ENCODE measurements around the gene NR2E1.

NR2E1 gene

DNA sequence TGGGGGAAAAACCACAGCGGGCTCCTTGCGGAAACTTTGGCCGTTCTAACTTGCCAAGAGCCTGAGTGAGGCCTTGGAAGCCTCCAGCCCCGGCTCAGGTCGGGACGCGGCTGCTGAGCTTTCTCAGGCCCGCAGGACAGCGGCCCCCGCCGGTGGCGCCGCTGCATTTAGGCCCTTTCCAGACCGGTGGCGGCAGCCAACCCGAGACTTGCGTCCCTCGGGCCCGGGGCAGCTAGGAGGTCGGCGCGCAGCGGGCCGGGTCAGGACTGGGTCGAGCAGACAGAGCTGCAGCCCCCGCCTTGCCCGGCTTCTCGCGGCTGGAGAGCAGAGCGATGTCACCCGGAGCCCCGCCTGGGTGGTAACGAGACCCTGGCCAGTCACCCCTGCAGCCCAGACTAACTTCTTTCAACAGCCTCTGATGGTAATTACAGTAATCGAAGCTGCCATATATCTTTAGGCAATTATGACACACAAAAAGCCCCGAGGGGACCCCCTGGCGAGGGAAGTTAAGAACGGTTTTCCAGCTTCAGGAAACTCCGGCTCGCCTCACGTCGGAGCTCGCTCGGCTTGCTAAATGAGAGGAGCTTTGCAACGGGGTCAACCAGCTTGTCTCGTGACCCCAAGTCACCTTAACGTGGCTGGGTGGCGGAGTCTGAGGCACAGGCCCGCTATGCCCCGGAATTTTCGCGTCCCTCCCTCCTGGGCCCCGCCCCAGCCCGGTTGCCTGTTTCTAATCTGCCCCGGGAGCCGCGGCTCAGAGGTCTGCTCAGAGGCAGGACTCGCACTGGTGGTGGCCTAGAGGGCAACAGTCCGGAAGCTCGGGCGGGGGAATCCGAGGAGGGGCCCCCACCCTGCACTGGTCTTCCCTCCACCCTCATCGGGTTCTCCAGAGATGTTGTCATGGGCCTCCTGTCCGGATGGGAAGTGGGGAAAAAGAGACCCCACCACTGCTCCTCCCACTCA lies 3.0 kb downstream of the NR2E1 start:
- DNase-seq = no peak
- in situ Hi-C loops (cut with MboI; ENCODE audit: low pct_unique_long_range_greater_than_20kb, low sequenced_read_pairs) = no loop called here

DNA sequence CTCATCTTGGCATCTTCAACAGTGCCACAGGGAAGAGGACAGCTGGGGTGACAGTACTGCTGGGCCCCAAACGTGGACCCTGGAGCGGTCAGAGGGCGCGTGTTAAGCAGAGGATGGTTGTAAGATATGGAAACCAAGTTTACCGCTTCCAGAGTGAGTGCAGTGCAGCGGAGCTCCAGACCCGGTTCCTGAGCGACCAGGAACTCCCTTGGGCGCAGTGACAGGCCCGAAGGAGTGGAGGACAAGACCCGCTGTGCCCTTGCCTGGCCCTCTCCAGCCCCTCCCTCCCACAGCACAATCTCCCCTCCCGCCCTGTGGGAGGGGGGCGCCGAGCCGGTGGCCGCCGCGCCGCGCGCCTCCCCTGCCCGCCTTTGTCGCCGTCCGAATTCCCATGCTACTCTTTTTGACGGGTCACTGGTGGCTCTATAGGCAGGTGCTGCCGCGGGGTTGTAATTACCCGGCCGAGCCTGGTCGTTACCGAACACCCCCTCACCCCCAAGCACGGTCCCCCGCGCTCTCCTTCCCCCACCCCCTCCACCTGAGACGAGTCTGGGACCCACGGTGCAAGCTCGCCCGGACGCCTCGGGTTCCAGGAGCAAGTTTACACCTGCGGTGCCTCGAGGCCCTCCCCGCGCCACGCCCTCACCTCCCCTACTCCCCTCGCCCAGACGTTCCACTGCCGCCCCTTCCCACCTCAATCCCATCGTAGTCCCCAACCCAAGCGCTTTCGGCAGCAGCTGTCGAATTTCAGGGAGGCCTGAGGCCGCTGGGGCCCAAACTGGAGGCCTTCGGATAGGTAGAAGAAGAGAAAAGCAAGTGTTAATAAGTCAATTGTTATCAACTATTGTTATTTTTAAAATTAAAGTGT lies 3.9 kb downstream of the NR2E1 start:
- in situ Hi-C loops (cut with MboI; ENCODE audit: low pct_unique_long_range_greater_than_20kb, low sequenced_read_pairs) = no loop called here
- DNase-seq = no peak

DNA sequence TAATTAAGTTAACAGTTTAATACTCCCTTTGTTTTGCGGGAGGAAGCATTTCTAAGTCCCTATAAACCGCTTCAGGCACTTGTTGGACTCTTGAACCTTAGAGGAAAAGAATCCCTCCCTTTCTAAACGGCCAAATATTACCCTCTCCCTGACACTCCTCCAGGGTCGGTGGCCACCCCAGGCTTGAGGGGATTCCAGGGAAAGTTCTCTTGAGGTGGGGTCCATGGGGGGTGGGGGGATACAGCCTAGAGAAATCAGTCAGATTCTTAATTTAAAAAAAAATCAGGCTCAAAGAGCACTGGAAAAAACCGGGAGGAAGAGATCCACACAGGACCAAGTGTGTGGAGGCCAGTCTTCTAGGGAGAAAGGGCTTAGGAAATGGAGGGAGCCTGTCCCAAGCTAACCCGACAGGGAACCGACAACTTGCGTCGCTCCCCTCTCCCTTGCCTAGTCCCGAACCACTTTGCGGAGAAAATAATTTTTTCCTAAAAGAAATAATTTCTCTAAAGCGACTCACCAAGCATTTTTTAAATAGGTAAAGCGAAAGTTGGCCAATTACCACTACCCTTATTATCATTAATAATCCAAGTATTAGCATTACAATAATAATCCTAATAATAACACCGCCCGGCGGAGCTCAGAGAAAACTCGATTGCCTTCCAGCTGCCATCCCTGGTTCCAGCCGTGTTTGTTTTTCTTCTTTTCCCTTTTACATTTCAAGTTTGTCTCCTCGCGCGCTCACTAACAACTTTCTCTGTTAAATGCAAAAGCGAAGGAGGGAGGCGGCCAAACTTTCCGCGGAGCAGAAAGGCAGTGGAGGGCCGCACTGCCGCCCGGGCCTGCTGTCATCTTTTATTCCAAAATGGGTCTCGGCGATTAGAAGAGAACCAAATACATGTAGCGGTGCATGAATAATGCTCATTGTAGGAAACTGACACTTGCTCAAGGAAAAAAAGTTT lies 4.8 kb downstream of the NR2E1 start:
- in situ Hi-C loops (cut with MboI; ENCODE audit: low pct_unique_long_range_greater_than_20kb, low sequenced_read_pairs) = no loop called here

DNA sequence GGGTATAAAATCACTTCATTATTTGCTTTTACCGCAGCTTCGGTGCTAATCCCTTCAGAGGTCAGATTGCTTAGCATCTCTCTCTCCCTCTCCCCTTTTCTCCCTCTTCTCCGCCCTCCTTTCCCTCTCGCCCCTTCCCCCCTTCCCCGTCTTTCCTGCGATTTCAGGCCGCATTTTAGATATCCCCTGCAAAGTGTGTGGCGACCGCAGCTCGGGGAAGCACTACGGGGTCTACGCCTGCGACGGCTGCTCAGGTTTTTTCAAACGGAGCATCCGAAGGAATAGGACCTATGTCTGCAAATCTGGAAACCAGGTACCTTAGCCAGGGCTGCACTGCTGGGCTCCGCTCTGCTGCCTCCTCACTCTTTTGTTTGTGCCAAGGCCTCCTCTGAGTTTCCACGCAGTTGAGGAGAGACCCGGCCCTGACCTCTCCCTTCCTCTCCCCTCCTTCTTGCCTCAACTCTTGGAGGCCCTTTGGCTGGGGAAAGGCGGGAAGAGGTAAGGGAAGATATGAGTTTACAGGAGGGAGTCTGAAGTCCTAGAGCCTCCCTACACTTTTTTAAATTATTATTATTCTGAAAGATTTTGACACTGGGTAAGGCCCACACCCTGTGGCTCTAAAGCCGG lies 5.6 kb downstream of the NR2E1 start:
- in situ Hi-C loops (cut with MboI; ENCODE audit: low pct_unique_long_range_greater_than_20kb, low sequenced_read_pairs) = no loop called here

More for the DNA sequence above, 4.8 kb downstream of the NR2E1 start:
- DNase-seq = no peak

DNA sequence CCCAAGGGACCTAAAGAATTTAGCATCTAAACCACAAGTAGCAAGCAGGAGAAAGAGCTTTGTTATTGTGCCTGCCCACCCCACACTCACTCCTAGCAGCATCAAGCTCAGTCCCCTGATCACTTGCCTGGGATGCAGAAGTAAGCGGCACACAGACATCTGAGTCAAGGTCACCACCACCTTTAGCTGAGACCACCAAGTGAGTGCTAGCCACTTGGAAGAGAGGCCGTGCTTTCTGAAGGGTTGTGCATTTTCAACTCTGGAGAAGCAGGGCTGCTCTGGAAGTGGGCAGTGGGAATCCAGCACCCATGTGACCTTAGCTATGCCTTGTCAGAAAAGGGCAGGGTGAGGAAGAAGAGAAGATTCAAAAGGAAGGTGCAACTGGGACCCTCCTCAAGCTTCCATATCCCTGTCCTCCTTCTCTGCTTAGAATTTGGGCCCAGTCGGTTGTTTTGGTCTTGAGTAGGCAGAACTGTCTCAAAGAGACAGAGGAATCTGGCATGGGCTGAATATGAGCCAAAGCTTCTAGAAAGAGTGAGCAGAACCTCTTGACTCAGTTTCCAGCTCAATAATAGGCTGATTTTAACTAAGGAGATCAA lies 6.2 kb downstream of the NR2E1 start:
- no peak for DNase-seq
- in situ Hi-C loops (cut with MboI; ENCODE audit: low pct_unique_long_range_greater_than_20kb, low sequenced_read_pairs) = no loop called here

More for the DNA sequence above, 5.6 kb downstream of the NR2E1 start:
- no peak for DNase-seq

DNA sequence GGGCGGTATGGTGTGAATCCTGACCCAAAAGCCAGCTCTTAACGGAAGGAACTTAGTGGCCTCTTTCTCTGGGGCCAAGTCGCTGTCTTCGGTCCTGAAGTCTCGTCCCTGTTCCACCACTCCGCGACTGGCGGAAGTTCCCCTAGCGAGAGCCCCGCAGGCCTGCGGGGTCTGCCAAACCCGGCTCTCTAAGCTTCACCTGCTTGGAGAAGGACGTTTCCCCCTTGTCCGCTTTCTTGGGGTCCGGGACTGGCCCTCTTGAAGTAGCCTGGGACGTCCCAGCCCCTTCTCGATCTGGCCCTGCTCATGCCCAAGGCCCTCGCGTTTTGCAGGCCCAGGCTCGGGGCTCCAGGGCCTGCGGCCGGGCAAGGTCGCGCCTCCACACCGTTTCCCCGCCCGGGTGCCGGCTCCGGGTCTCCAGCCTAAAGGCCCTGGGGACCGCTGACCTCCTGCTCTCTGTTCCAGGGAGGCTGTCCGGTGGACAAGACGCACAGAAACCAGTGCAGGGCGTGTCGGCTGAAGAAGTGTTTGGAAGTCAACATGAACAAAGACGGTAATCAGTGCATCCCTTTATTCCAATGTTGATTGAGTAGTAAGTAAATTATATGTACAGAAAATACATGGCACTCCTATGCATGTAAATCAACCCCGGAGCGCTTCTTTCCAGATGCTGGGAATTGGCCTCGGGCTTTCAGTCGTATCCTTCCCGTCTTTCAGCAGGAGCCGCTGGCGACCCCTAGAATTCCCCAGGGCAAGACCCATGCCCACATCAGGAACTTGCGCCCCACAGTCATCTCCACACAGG lies 8.8 kb downstream of the NR2E1 start:
- DNase-seq = peak; percentile 64
- in situ Hi-C loops (cut with MboI; ENCODE audit: low pct_unique_long_range_greater_than_20kb, low sequenced_read_pairs) = no loop called here

DNA sequence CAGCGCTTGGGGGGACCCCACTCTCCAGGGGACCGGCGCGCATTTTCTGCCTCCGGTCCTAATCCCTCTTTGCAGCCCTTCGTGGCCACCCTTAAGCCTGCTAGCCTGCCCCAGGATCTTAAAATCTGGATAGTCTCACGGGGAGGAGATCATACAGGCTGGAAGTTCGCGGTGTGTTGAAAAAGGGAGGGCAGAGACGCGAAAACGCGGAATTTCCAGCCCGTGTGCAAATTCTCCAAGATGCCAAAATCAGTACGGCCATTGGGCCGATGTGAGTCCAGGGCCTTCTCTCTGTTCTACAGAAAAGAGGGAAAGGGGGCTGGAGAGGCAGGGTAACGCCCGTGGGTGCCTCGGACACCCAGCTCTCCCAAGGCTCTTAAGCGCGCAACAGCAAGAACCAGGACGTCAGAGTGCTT lies 9.4 kb downstream of the NR2E1 start:
- in situ Hi-C loops (cut with MboI; ENCODE audit: low pct_unique_long_range_greater_than_20kb, low sequenced_read_pairs) = no loop called here
- no peak for DNase-seq

DNA sequence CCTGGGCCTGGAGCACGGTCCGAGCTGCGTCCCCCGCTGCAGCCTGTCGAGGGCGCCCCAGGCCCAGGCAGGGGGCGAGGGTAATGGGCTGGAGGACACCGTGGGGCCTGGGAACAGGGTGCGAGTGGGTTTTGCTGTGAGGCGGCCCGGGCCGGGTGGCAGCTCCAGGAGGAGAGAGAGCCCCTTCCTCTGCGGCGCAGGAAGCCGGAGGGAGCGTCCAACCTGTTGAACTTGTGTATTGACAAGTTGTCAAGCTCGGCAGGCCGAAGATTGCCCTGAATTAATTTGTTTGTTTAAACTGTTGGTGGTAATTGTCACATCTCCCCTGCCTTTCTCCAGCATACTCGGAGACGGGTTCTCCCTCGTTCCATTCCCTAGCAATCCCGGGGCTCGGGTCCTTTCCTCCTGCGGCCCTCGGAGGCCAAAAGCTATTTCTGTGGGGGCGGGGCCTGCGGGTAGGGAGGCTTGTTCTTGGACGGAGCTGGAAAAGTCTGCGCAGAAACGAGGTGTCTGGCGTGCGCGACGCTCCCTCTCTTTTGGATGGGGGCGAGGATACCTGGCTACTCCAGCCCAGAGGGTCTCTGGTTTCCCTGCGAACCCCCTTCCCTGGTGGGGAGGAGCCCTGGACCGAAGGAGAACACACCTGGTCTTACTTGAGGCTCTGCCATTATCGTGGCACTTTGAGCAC lies 9.9 kb downstream of the NR2E1 start:
- DNase-seq = no peak
- in situ Hi-C loops (cut with MboI; ENCODE audit: low pct_unique_long_range_greater_than_20kb, low sequenced_read_pairs) = no loop called here

DNA sequence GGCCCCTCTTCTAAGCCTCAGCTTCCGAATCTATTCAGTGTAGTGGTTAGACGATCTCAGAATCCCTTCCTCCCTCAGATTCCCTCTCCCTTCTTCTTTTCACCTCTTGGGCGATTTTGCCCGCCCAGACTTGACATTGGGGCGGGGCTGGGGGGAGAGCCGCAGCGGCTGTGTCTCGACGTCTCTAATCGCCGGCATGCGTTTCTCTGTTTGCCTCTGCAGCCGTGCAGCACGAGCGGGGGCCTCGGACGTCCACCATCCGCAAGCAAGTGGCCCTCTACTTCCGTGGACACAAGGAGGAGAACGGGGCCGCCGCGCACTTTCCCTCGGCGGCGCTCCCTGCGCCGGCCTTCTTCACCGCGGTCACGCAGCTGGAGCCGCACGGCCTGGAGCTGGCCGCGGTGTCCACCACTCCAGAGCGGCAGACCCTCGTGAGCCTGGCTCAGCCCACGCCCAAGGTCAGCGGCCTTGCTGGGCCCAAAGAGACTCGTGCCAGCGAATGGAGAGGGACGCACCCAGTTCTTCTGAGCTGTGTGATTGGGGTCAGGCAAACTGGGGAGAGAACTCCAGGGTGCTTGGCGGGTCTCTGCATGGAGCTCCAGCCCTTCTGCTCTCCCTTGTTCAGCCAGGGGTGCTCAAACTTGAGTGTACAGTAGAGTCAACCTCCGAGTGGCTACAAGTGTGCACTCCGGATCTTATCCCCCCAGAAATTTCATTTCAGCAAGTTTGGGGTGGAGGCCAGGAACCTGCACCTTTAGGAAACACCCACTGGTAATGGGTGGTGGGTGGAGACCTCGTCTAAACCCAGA lies 10.7 kb downstream of the NR2E1 start:
- no peak for DNase-seq
- in situ Hi-C loops (cut with MboI; ENCODE audit: low pct_unique_long_range_greater_than_20kb, low sequenced_read_pairs) = no loop called here

DNA sequence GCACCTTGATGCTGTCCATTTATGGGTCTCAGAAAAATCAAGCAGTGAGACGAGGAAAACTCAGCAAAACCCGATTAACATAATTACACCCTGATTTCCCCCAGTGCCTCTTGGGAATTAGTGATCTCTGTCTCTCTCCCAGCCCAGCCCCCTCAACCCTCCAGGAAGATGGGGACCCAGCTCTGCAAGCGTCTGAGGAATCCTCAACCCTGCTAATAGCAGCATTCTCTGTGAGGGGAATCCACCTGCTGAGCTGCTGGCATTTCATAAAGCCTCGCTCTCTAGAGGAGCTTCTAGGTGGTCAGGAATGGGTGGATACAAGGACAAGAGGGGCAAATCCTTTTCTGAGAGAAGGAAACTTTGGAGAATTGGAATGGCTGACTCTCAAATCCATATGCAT lies 13.9 kb downstream of the NR2E1 start:
- DNase-seq = no peak
- in situ Hi-C loops (cut with MboI; ENCODE audit: low pct_unique_long_range_greater_than_20kb, low sequenced_read_pairs) = no loop called here

DNA sequence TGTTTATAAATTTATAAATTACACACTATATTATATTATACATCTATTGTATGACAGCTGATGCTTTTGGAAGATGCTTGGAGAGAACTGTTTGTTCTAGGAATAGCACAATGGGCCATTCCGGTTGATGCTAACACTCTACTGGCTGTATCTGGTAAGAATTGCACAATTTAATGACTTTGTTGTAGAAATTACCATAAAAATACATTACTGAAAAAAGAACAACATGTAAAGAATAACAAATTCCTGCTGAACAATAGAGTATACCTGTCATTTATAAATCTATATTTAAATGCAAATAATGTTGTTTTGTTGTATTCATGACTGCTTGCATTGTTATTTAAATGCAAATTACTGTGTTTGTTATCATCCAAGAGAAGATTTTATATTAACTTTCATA lies 14.4 kb downstream of the NR2E1 start:
- in situ Hi-C loops (cut with MboI; ENCODE audit: low pct_unique_long_range_greater_than_20kb, low sequenced_read_pairs) = no loop called here
- DNase-seq = no peak

DNA sequence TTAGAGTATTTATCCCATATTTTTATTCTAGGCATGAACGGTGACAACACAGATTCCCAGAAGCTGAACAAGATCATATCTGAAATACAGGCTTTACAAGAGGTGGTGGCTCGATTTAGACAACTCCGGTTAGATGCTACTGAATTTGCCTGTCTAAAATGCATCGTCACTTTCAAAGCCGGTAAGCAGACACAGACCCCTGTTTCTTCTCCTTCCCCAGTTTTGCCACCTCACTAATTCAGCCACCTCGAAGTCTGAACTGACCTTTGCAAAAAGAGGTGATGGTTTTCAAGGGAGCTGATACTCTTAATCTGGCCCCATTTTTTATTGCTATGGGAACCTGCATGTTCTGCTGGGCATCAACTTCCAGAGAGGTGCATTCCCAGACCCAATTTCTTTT lies 15.0 kb downstream of the NR2E1 start:
- DNase-seq = no peak
- in situ Hi-C loops (cut with MboI; ENCODE audit: low pct_unique_long_range_greater_than_20kb, low sequenced_read_pairs) = no loop called here

DNA sequence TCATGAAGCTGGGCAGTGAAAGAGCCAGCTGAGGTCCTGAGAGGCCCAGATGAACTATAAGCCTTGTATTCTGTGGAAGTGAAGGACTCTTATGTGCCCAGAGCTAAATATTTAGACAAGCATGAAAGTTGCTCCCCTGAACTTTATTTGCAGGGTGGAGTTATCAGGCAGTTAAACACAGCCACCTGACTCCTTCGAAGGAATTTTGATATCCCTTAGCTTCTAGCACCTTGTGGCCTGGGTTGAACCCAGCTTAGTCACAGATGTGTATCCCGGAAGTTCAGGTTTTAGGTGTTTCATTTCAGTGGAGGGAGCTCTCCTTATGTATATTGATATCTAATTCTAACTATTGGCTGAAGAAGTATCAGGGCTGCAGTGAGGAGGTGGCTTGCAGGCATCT lies 20.4 kb downstream of the NR2E1 start:
- in situ Hi-C loops (cut with MboI; ENCODE audit: low pct_unique_long_range_greater_than_20kb, low sequenced_read_pairs) = no loop called here
- no peak for DNase-seq

DNA sequence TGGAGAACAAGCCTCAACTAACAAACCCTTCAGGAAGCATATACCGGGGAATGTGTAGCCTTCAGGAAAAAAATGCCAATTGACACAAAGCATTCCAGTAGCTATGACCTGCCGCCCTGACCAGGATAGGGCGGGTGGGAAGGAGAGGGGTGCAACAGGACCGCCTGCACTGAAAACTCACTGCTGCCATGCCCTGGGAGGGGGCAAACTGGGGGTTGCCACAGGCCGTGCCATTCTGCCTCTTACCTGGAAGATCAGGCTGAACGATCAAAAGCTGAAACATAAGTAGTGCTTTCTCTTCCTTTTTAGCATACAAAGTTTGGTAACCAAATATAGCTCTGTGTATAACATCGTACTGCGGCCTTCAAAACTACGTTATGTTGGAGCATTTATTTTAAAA lies 21.7 kb downstream of the NR2E1 start:
- DNase-seq = no peak
- in situ Hi-C loops (cut with MboI; ENCODE audit: low pct_unique_long_range_greater_than_20kb, low sequenced_read_pairs) = no loop called here

DNA sequence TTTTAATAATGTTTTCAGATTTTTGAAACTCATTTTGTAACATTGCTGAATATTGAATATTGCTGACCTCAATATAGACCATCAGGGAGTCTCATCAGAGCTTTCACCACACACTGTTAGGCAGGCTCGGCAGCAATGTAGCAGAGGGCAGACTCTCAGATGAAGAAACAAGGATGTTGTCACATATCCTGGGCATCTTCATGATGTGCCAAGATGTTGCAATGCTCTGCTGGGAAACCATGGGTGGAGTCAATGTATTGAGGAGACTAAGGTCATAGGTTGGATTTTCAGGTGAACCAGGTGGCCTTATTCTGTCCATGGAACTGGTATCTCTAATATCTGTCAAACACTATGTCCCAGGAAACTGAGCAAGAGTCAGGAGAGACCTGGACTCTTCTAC lies 27.3 kb downstream of the NR2E1 start:
- DNase-seq = no peak

DNA sequence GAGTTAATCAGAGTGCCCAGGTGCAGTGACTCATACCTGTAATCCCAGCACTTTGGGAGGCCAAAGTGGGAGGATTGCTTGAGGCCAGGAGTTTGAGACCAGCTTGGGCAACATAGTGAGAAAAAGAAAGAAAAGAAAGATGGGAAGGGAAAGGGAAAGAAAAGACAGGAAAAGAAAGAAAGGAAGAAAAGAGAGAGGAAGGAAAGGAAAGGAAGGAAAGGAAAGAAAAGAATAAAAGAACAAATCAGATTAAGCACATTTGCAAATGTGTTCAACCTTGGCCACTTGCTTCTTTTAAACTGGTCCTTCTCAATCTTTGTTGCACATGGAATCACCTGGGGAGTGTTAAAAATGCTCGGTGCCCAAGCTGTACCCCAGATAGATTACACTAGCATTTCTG lies 28.0 kb downstream of the NR2E1 start:
- in situ Hi-C loops (cut with MboI; ENCODE audit: low pct_unique_long_range_greater_than_20kb, low sequenced_read_pairs) = no loop called here
- no peak for DNase-seq

More for the DNA sequence above, 27.3 kb downstream of the NR2E1 start:
- in situ Hi-C loops (cut with MboI; ENCODE audit: low pct_unique_long_range_greater_than_20kb, low sequenced_read_pairs) = no loop called here
